Stimulated activated CD4-positive, alpha-beta T cell treated with anti-CD3 and anti-CD28 coated beads, Interleukin-15, amount 100 ng/mL, for 48 hours (primary cell): ENCODE data around the gene CCT7.
"Not testable (repeated sequence)": the region's sequence is repeated elsewhere in the genome, so short reads cannot be mapped to it uniquely, and the experiment has no call there.

Experiments
- DNase-seq, 2 donors: peaks; one replicate each; pipeline ENCODE4 v3.0.0-alpha.2; 2020; ENCODE audit warnings: low read depth in 2 of 2

CCT7 gene

DNA sequence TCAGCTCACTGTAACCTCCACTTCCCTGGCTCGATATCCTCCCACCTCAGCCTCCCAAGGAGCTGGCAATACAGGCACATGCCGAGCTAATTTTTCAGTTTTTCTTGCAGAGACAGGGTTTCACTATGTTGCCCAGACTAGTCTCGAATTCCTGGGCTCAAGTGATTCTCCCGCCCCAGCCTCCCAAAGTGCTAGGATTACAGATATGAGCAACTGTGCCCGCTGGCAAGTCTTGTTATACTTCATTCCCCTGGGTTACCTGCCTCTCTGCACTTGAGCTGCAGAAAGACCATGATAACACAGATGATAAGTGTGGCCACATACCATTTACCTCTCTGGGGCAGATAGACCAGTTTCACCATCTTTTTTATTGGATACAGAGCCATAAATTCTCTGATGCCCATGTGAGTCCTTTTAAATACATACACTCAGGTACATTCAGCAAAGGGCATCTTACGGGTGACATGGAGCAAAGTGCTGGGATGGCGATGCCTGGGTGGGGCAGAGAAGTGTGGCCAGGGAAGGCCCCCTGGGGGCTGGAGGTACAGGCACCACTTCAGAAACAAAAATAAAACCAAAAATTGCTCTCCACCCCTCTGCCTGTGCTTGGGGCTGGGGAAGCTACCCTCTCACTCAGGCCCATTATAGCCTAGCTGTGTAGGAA lies 20.4 kb downstream of the CCT7 start:
- no peak for DNase-seq

DNA sequence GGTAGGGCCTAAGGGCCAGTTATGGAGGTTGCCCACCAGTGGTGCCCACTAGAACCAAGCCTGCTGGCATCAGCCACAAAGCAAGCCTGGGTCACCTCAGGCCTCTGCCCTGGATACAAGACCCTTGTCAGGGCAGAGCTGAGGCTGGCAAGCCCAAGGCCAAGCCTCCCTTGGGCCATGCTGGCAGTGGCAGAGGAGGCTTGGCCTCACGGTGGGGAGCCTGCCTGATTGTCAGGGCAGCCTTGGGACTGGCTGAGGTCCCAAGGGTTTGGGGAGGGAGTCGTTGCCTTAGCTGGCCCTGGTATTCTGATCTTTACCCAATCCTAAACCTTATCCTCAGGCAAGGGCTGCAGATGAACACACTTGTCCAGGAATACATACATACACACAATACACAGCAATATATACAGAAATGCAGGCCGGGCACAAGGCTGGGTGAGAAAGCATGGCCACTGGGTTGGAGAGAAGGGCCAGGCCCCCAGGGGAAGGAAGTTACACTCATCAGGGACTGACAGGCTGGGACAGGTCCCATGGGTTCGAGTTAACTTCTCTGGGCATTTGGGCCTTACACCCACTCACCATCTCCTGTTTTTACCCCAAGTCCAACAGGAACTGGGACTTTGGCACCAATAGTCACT lies 21.0 kb downstream of the CCT7 start:
- DNase-seq, result no peak

DNA sequence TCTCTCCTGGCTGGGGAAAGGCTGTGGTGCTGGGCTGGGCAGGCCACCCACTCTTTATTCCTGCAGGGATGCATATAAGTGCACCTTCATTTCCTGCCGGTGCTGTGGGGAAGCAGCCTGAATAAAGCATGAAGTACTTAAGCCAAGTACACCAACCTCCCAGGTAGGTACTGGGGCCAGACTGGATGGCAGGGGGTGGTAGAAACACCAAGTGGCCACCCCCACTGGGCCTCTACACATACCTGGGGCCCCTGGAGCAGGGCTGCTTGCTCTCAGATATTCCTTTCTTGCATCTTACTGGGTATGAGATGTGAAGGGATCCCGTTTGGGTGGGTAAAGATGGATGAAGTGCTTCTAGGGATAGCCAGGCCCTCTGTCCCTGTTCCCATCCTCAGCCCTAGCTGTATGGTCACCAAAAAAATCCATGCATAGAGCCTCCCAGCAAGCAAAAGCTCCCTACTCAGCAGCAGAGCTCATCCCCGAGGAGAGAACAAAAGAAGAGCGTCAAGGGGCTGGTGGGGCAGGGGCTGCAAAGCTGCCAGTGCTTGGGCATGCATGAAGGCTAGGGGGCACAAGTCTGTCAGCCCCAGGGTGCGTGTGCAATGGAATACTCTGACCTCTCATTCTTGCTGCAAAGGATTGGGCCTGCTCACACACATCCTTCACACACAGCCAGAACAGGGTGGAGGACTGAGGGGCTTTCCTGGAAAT lies 22.0 kb downstream of the CCT7 start:
- no peak for DNase-seq

DNA sequence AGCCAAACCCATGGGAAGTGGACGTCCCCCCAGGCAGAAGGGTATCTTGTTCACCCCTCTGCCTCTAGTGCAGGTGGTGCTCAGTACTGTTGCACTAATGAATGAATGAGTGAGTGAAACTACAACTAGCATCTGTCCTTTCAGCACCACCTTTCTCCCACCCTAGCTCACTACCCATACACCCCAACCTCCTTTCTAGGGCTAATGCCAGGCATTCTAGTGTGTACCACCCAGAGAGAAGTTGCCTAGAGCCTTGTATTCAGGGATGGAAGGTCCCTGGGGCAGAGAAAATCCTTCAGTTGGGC lies 22.5 kb downstream of the CCT7 start:
- DNase-seq, result no peak

DNA sequence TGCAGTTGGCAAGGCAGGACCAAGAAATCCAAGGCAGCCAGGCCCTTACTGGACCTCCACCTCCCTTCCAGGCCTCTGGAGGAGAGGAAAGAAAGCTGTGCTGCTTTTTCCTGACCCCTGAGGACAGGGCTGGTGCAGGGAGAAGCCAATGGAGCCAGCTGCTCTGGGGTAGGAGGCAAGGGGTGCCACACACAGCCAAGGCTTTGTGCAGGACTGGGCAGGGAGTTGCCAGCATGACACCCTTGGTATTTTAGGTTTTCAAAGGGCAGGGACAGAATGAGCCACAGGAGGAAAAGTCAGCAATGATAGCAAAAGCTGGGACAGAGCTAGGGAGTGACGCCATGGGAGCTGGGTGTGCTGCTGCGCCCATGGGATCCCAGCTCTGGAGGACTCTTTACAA lies 22.9 kb downstream of the CCT7 start:
- DNase-seq, result no peak

DNA sequence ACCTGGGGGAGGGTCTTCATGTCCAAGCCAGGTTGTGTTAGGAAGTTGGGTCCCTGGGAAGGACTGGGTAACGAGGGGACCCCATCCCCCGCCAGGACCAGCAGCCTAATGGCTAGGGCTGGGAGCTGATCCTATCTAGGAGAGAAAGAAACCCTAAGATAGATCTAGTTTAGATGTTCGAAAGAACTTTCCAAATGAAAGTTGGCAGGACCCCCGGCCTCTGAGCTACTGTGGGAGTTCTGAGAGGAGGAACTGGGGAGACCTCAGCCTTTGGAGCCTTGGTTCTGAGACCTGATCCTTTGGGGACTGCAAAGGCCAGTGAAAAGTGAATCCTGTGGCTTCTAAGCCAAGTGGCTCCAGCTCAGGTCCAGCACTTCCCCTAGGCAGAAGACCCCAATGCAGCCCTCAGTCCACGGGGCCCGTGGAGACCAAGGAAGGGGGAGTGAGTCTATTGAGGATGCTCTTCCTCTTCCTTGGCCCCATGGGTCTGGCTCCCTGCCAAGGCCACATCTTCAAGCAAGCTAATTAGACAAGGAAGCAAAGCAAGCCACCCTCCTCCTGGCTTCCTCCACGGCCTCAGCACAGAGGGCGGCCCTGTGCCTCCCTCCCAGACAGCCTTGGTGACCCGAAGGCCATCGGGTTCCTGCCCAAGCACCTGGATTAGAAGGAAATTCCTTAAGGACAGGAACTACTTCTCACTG lies 23.5 kb downstream of the CCT7 start:
- no peak for DNase-seq

DNA sequence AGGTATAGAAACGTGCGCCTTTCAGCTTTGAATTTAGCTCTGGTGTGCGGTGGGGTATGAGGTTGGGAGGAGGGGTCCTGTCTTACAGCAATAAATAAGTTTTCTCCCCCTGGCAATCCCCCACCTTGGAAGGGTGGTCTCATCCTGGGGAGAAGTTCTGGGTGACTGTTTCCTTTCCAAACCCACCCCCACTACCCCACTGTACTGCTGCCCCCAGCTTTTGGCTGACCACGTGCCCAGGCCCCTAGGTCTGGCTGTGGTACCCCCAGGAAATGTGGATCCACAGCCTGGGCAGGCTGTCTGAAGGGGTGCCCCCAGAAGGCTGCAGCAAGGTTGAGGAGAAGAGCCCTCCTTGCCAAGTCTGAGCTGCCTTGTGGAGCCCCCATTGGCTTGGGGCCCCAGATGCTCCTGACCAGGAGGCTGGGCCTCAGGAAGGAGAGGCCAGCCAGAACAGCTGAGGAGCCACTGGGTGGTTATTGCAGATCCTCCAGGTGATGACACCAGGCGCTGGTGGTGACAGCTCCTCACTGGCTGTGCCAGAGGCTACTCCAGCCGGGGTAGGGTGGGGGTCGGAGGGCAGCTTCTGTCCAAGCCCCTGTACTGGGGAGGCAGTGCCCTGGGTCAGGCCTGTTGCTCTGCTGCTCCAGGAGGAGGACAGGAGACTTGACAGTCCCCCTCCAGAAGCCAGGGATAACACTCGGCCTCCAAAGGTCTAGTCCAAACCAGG lies 24.2 kb downstream of the CCT7 start:
- no peak for DNase-seq

DNA sequence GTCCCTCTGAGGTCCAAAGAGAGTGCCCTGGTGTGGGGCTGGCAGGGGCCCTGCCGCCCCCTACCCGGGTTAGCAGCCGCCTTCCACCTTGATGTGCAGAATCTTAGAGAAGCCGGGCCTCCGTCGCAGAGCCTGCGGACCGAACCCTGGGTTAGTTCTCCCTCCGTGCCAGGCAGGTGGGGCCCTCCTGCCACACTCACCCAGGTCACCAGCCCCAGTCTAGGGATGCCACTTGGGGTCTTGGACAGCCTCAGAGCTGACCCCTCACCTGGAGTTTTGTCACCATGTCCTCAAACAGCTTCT lies 24.8 kb downstream of the CCT7 start:
- no peak for DNase-seq

DNA sequence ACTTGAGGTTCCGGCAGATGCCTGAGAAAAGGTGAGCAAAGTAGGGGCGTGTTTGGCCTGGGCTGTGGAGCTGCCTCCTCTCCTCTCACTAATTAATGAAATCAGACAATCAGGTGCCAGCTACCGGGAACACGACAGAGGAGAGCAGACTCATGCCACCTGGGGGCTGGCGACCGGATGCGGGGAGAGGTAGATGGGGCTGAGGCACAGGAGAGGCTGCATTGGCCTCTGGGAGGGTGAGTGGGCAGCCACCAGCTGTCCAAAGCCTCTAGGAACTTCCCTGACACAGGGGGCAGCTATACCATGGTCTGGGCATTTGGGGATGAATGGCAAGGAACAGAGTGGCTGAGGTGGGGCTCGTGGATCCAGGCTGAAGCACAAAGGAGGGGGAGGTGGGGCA lies 25.2 kb downstream of the CCT7 start:
- no peak for DNase-seq

DNA sequence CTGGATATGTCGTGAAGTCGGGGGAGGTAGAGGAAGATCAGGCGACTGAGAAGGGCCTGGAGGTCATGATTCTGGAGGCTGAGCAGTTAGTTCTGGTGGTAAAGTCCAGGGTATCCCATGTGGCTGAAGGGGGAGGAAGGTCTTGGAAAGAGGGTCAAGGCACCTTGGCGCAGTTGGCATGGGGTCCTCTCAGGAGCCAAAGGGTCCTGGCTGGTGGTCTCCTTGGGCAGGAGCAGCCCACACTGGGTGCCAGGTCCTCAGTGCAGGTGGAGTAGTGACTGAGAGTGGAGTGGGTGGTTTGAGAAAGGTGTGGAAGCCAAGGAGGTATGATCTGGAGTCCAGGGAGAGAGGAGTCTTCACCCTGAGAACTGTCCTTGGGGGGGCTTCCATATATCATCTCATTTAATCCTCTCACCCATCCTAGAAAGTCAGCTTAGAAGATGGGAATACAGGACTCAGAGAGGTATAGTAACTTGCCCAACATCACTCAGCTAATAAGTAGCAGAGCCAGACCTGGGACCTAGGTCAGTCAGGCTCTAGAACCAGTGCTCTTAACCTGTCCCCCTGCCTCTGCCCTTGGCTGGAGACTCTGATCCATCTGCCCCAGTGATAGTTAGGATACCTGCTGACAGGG lies 25.7 kb downstream of the CCT7 start:
- DNase-seq, result no peak

DNA sequence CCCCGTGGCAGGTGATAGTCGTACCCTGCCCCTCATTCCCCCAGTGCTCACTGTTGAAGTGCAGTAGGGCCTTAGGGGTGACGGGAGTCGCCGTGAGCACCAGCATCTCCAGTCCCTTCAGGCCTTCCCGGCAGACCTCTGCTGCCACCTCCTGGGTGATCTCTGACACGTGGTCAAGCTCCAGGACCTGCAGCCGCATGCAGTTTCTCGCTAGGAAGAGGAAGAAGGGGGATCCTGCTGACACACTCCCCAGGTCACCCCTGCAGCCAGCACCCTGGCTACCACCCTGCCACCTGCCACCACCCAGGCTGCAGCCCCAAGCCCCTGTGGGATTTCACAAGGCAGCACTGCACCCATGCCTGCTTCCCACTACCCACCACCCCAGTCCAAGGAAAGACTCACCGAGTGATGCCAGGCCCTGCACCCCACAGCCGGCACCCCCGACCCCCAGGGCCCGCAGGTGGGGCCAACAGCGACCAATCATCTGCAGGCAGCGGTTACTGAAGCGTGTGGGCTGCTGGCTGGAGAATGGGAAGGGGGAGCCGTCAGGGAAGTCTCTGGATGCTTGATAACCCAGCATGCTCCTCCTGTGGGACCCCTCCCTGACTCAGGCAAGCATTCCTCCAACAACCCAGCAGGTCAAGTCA lies 26.4 kb downstream of the CCT7 start:
- no peak for DNase-seq

DNA sequence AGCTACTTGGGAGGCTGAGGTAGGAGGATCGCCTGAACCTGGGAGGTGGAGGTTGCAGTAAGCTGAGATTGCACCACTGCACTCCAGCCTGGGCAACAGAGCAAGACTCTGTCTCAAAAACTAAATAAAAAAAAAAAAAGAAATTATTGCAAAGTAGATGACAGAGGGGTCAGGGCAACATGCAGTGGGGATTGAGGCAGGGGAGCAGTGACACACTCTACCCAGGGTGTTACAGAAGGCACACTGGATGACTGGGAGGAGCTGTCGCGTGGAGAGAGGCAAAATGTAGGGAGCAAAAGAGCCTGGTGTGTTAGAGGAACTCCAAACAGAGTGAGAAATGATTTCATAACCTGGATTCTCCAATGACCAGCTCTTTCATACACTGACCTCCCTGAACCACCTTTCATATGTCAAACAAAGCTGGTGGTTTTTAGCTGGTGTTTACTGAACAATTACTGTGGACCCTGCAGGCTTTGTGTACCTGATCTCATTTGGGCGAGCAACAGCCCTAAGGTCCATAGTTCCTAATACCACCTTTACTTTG lies 28.1 kb downstream of the CCT7 start:
- DNase-seq, result no peak

DNA sequence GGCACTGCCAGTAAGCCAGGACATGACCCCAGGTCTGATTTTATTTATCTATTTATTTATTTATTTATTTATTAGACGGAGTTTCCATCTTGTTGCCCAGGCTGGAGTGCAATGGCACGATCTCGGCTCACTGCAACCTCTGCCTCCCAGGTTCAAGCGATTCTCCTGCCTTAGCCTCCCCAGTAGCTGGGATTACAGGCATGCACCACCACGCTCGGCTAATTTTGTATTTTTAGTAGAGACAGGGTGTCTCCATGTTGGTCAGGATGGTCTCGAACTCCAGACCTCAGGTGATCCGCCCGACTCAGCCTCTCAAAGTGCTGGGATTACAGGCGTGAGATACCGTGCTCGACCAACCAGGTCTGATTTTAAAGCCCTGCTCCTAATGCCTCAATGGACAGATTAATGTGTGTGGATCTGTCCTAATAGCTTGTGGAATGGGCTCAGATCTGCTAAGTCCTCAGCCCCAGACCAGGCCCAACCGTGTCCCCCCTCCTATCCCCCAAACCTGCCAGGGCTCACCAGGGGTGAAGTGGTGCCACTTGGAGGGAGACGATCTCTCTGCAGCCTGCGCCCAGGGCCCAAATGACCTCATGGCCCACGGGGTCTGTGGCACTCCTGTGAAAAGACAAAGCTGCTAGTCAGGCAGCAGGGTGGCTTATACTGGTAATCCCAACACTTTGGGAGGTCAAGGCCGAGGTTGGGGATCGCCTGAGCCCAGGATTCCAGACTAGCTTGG lies 28.8 kb downstream of the CCT7 start:
- not testable (repeated sequence) for DNase-seq

DNA sequence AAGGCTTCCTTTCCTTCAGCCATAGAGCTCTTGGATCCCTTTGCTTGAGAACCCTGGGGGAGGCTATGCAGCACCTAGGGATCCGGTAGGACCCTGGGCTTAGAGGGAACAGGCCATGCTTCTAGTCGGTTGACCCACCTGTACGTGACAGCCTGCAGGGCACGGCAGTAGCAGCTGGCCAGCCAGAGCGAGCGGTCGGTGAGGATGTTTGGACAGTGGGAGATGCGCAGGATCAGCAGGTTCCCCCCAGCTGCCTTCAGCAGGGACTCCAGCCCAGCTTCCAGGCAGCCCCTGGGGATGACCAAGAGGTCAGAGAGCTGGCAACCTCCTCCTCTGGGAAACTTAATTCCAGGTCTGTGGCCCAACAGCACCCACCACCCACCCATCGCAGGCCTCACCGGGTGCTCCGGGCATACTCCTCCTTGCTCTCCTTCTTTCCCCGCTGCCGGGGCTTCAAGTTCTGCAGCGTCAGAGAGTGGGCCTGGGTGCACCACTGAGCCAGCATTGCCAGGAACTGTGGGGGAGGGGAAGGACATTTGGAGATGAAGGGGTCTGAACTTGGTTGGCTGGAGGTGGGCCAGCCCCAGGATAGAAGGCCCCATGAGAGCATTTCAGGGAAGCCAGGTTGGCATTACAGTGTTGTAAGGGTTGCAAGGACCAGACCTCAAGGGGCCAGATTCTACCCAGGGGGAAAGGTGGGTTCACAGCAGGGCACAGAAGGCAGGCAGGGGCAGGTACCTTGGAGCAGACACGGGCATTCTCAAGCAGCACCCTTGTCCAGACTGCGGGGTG lies 29.6 kb downstream of the CCT7 start:
- DNase-seq, result no peak

DNA sequence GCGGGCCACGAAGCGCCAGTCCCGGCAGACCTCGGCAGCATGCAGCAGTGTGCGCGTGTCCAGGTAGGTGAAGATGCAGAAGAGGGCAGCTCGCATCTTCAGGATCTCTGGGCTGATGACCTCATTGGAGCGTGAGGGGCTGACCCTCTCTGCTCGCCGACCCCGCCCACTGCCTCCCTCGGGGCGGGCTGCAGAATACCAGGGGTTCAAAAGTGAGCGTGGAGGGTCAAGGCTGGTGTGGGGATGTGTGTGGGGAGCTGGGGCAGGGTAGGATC lies 30.2 kb downstream of the CCT7 start:
- DNase-seq, result no peak

DNA sequence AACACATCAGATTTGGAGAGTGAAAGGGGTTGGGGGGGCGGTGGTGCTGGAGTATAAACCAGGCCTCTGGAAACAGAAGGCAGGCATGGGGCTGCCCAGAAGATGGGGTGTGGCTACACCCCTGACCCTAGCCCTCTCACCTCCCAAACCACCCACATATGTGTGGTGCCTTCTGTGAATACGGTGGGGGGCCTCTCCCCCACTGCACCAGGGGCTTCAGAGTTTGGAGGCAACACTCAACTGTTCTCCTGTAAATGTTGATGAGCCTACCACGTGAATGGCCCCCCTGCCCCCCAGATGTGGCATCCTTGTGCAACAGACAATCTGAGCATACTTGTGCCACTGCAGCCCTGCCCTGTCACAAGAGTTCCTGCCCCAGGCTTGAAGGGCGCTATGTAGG lies 30.7 kb downstream of the CCT7 start:
- no peak for DNase-seq

DNA sequence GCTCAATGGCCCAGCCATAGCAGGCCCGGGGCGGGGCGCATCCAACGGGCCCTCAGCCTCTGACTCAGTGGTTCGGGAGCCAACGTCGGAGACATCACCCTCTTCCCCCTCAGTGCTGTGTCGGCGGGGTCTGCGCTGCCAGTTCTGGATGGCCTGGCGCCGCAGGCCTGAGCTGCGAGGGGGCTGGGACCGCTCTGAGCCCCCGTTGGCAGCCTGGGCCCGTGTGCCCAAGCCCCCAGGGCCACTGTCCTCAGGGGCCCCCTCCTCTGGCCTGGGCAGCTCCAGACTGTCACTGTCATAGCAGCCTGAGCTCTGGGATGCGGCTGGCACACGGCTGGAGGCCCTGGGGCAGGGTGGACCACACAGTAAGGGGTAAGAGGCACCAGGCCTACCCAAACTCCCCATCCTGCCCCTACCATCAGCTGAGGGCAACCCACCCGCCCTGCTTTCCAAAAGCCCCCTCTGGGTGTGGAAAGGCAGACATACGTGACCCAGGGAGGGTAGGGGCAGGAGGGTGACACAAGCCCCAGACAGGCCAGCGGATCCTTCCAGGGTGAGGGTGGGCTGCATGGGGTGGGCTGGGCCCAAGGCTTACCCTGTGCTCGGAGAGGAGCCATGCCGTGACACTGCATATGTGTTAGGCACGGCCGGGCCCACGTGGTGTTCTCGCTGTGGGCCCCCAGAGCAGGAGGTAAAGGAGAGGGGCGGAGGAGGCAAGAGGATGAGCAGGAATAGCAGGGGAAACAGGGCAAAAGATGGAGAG lies 31.4 kb downstream of the CCT7 start:
- no peak for DNase-seq

DNA sequence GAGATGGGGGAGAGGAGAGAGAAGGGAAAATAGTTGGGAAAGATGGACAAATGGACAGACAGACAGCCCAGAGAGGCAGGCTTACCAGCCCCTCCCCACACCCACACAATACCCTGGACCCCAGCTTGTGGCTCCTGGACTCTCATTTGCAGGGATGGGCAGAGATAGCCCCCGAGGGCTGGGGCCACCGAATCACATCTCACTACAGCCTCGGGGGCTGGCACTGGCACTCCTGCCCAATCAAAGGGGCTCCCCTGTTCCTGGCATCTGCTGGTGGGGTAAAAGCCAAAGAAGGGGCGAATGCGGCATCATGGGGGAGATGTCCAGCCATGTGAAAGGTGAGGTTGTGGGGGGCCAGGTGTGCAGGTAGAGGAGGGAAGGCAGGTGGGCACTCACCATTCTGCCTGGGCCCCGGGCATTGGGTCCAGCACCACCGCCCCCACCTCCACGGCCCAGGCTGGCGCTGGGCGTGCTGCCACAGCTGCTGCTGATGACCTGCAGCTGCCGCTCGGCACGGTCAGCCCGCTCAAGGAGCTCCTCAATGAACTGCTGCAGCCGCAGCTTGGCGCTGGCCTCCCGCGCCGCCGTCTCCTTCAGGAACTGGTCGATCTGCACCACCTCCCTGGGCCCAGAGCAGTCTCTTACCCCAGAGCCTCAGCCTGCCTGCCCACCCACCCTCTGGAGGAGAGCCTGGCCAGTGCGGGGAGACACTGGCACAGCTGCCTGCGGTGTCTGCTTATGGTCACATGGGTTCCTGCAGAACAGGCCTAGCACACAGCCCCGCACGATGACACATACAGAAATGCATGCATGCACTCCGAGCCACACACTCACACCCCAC lies 32.2 kb downstream of the CCT7 start:
- no peak for DNase-seq
